H1 (cell line): ENCODE data around the gene RPGRIP1. TPM values are rescaled to one million over a fixed set of nuclear protein-coding genes. Genes with fewer than 3 reads are reported as not detected.

Experiments used
- BACH1 ChIP-seq: IDR thresholded peaks from 2 replicates; pipeline ENCODE4 v1.6.1; 2012; ENCODE audit warnings: low read length, improper control_type of control experiment
- BRCA1 ChIP-seq: IDR thresholded peaks from 2 replicates; pipeline ENCODE4 v1.6.1; 2012; ENCODE audit warnings: low read depth, low read length, improper control_type of control experiment
- CTBP2 ChIP-seq: IDR thresholded peaks from 2 replicates; pipeline ENCODE4 v1.7.0; 2011; ENCODE audit warnings: borderline replicate concordance, mild to moderate bottlenecking, moderate library complexity, mixed read lengths, low read length; ENCODE audit not compliant: insufficient read depth, insufficient read length
- SAP30 ChIP-seq: fragments of 300-600 bp; sonication (generic); IDR thresholded peaks from 2 replicates; pipeline ENCODE4 v1.7.1; 2012; ENCODE audit warnings: low read length, moderate library complexity, mild to moderate bottlenecking, inconsistent platforms; ENCODE audit not compliant: insufficient read depth, insufficient replicate concordance
- SIRT6 ChIP-seq: IDR thresholded peaks from one replicate; pipeline ENCODE4 v1.7.1; 2012; ENCODE audit warnings: low read length, inconsistent platforms
- SIX5 ChIP-seq: IDR thresholded peaks from 2 replicates; pipeline ENCODE4 v1.6.1; 2011; ENCODE audit warnings: mild to moderate bottlenecking, low read depth, low read length
- SRF ChIP-seq: IDR thresholded peaks from 2 replicates; pipeline ENCODE4 v1.6.1; 2011; ENCODE audit warnings: mild to moderate bottlenecking, low read depth, low read length, moderate library complexity
- TBP ChIP-seq: IDR thresholded peaks from 2 replicates; pipeline ENCODE4 v1.6.1; 2011; ENCODE audit warnings: low read depth, low read length, improper control_type of control experiment
- TEAD4 ChIP-seq: IDR thresholded peaks from 2 replicates; pipeline ENCODE4 v1.6.1; 2012; ENCODE audit warnings: low read depth, low read length, inconsistent platforms, mixed read lengths
- polyA plus RNA-seq, 7 experiments: library from polyadenylated mRNA; depleted of rRNA in 3 of 7; stranded (reverse) in 5 of 7; unstranded in 2 of 7; fragments of >200 nt in 5 of 7; fragments of 200-250 nt in 2 of 7; gene quantifications; 1 replicate in 5 of 7; 2 replicates in 1 of 7; 4 replicates in 1 of 7; pipeline versions ENCODE4 v1.2.1 to v1.2.3, GENCODE V29; 2011 to 2013; ENCODE audit warnings: missing spikeins in 2 of 7, mixed read lengths in 2 of 7
- total RNA-seq: library from RNA; stranded (reverse); fragmentation: NEBNext Ultra II Directional; extraction: Animal tissue kit (Norgen Biotek cat#: 25700); gene quantifications from 2 replicates; pipeline ENCODE4 v1.2.1, GENCODE V29; 2021
- TF ChIP-seq, protein P1 (sequence below): fragments of 300-600 bp; sonication (generic); IDR thresholded peaks from 2 replicates; pipeline ENCODE4 v1.7.1; 2012; ENCODE audit warnings: low read length, moderate library complexity, mild to moderate bottlenecking, inconsistent platforms; ENCODE audit not compliant: insufficient replicate concordance
- TF ChIP-seq, protein P2 (sequence below): IDR thresholded peaks from 2 replicates; pipeline ENCODE4 v1.6.1; 2012; ENCODE audit warnings: low read length, inconsistent platforms

Gene RPGRIP1
- total and polyA plus RNA-seq, 2 of the 8 experiments (the other 6 are each of a cell fraction or from before 2014, with no cell fraction given): 0.36 to 0.65 TPM

DNA sequence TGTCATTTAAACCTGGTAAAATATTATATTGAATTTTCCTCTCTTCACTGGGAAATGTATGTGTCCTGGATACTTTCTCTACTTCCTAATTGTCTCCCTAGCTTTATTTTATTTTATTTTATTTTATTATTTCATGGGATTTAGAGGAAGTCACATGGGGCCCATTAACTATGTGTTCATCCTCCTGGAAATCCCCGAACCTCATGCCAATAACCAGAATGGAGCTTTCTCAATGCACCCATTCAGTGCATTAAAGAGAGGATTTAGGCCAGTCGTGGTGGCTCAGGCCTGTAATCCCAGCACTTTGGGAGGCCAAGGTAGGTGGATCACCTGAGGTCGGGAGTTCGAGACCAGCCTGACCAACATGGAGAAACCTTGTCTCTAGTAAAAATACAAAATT lies 1.3 kb upstream of the RPGRIP1 start (continued):
- TF ChIP-seq, protein P1, sequence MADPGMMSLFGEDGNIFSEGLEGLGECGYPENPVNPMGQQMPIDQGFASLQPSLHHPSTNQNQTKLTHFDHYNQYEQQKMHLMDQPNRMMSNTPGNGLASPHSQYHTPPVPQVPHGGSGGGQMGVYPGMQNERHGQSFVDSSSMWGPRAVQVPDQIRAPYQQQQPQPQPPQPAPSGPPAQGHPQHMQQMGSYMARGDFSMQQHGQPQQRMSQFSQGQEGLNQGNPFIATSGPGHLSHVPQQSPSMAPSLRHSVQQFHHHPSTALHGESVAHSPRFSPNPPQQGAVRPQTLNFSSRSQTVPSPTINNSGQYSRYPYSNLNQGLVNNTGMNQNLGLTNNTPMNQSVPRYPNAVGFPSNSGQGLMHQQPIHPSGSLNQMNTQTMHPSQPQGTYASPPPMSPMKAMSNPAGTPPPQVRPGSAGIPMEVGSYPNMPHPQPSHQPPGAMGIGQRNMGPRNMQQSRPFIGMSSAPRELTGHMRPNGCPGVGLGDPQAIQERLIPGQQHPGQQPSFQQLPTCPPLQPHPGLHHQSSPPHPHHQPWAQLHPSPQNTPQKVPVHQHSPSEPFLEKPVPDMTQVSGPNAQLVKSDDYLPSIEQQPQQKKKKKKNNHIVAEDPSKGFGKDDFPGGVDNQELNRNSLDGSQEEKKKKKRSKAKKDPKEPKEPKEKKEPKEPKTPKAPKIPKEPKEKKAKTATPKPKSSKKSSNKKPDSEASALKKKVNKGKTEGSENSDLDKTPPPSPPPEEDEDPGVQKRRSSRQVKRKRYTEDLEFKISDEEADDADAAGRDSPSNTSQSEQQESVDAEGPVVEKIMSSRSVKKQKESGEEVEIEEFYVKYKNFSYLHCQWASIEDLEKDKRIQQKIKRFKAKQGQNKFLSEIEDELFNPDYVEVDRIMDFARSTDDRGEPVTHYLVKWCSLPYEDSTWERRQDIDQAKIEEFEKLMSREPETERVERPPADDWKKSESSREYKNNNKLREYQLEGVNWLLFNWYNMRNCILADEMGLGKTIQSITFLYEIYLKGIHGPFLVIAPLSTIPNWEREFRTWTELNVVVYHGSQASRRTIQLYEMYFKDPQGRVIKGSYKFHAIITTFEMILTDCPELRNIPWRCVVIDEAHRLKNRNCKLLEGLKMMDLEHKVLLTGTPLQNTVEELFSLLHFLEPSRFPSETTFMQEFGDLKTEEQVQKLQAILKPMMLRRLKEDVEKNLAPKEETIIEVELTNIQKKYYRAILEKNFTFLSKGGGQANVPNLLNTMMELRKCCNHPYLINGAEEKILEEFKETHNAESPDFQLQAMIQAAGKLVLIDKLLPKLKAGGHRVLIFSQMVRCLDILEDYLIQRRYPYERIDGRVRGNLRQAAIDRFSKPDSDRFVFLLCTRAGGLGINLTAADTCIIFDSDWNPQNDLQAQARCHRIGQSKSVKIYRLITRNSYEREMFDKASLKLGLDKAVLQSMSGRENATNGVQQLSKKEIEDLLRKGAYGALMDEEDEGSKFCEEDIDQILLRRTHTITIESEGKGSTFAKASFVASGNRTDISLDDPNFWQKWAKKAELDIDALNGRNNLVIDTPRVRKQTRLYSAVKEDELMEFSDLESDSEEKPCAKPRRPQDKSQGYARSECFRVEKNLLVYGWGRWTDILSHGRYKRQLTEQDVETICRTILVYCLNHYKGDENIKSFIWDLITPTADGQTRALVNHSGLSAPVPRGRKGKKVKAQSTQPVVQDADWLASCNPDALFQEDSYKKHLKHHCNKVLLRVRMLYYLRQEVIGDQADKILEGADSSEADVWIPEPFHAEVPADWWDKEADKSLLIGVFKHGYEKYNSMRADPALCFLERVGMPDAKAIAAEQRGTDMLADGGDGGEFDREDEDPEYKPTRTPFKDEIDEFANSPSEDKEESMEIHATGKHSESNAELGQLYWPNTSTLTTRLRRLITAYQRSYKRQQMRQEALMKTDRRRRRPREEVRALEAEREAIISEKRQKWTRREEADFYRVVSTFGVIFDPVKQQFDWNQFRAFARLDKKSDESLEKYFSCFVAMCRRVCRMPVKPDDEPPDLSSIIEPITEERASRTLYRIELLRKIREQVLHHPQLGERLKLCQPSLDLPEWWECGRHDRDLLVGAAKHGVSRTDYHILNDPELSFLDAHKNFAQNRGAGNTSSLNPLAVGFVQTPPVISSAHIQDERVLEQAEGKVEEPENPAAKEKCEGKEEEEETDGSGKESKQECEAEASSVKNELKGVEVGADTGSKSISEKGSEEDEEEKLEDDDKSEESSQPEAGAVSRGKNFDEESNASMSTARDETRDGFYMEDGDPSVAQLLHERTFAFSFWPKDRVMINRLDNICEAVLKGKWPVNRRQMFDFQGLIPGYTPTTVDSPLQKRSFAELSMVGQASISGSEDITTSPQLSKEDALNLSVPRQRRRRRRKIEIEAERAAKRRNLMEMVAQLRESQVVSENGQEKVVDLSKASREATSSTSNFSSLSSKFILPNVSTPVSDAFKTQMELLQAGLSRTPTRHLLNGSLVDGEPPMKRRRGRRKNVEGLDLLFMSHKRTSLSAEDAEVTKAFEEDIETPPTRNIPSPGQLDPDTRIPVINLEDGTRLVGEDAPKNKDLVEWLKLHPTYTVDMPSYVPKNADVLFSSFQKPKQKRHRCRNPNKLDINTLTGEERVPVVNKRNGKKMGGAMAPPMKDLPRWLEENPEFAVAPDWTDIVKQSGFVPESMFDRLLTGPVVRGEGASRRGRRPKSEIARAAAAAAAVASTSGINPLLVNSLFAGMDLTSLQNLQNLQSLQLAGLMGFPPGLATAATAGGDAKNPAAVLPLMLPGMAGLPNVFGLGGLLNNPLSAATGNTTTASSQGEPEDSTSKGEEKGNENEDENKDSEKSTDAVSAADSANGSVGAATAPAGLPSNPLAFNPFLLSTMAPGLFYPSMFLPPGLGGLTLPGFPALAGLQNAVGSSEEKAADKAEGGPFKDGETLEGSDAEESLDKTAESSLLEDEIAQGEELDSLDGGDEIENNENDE: no peak
- TF ChIP-seq SAP30: no peak
- no peak for TF ChIP-seq SIRT6
- TF ChIP-seq BRCA1: no peak
- TF ChIP-seq SIX5: no peak
- TF ChIP-seq BACH1: no peak
- TF ChIP-seq TEAD4: no peak
- TF ChIP-seq CTBP2: no peak
- no peak for TF ChIP-seq TBP
- TF ChIP-seq, protein P2, sequence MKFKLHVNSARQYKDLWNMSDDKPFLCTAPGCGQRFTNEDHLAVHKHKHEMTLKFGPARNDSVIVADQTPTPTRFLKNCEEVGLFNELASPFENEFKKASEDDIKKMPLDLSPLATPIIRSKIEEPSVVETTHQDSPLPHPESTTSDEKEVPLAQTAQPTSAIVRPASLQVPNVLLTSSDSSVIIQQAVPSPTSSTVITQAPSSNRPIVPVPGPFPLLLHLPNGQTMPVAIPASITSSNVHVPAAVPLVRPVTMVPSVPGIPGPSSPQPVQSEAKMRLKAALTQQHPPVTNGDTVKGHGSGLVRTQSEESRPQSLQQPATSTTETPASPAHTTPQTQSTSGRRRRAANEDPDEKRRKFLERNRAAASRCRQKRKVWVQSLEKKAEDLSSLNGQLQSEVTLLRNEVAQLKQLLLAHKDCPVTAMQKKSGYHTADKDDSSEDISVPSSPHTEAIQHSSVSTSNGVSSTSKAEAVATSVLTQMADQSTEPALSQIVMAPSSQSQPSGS: no peak
- no peak for TF ChIP-seq SRF
